H1 (cell line): ENCODE data around the gene TARDBP. TPM values are rescaled to one million over a fixed set of nuclear protein-coding genes. Genes with fewer than 3 reads are reported as not detected.
A peak's percentile ranks its signal among the peaks of the same experiment; 100 is the strongest.

Experiments used
- CTCF ChIA-PET: fragments of 300-600 bp; sonication (Branson Sonifier 250); formaldehyde crosslinking; loops from one replicate; lab custom pipeline; 2021; ENCODE audit not compliant: partially characterized antibody; lab: Charles Lee
- POLR2A ChIA-PET: fragments of 300-600 bp; sonication (Branson Sonifier 250); formaldehyde crosslinking; loops from one replicate; lab custom pipeline; 2021; ENCODE audit warnings: inconsistent platforms; ENCODE audit not compliant: partially characterized antibody; lab: Charles Lee
- DNase-seq, 2 experiments: peaks; one replicate each; pipeline versions ENCODE4 v3.0.0 to v3.0.0-alpha.2; 2010 to 2022; ENCODE audit warnings: low spot score in 2 of 2, low read depth in 1 of 2, mixed read lengths in 1 of 2
- FAIRE-seq: peaks from 2 replicates; lab custom pipeline; 2011; peaks lifted over from hg19 to GRCh38; lab: Jason Lieb, UNC
- H2AFZ ChIP-seq: 2 replicates; pipeline ENCODE4 v1.8.1; 2012; ENCODE audit warnings: low read length, inconsistent platforms
- H2AK5ac ChIP-seq: 2 replicates; pipeline ENCODE4 v1.6.1; 2013; ENCODE audit warnings: low read depth, low read length
- H2BK120ac ChIP-seq: replicated peaks from 2 replicates; pipeline ENCODE3; 2013; ENCODE audit warnings: low read depth, low read length, inconsistent platforms
- H2BK12ac ChIP-seq: 2 replicates; pipeline ENCODE4 v1.6.1; 2013; ENCODE audit warnings: low read depth, low read length
- H2BK15ac ChIP-seq: 2 replicates; pipeline ENCODE4 v1.6.1; 2013; ENCODE audit warnings: low read length
- H2BK20ac ChIP-seq: 2 replicates; pipeline ENCODE4 v1.6.1; 2013; ENCODE audit warnings: low read length
- H2BK5ac ChIP-seq: 2 replicates; pipeline ENCODE4 v1.6.1; 2013; ENCODE audit warnings: low read depth, low read length
- H3K14ac ChIP-seq: 2 replicates; pipeline ENCODE4 v1.6.1; 2013; ENCODE audit warnings: inconsistent platforms; ENCODE audit not compliant: insufficient read length
- H3K18ac ChIP-seq: 2 replicates; pipeline ENCODE4 v1.6.1; 2013; ENCODE audit warnings: low read length; ENCODE audit errors: extremely low read depth
- H3K23ac ChIP-seq: 2 replicates; pipeline ENCODE4 v1.6.1; 2013; ENCODE audit warnings: inconsistent platforms; ENCODE audit not compliant: insufficient read length
- H3K23me2 ChIP-seq: 2 replicates; pipeline ENCODE4 v1.6.1; 2013; ENCODE audit warnings: low read depth, low read length
- H3K27ac ChIP-seq: 2 replicates; pipeline ENCODE4 v1.6.1; 2011; ENCODE audit warnings: low read depth, low read length, inconsistent platforms
- H3K27me3 ChIP-seq, 4 experiments: replicated peaks in 1 of 4; 1 replicate in 1 of 4; 2 replicates in 3 of 4; pipeline versions ENCODE4 v1.6.1 to v1.8.1; 2011 to 2013; ENCODE audit warnings: low read length in 3 of 4, mild to moderate bottlenecking in 3 of 4, inconsistent platforms in 2 of 4, mixed read lengths in 2 of 4, moderate library complexity in 1 of 4; ENCODE audit not compliant: control insufficient read depth in 3 of 4, insufficient read depth in 3 of 4; ENCODE audit errors: extremely low read depth in 1 of 4
- H3K36me3 ChIP-seq, 4 experiments: 2 replicates each; pipeline versions ENCODE4 v1.6.1 to v1.8.1; 2011 to 2013; ENCODE audit warnings: mild to moderate bottlenecking in 4 of 4, low read length in 3 of 4, moderate library complexity in 2 of 4, control low read depth in 1 of 4, inconsistent platforms in 1 of 4; ENCODE audit not compliant: insufficient read depth in 4 of 4, control insufficient read depth in 2 of 4
- H3K4ac ChIP-seq: replicated peaks from 2 replicates; pipeline ENCODE3; 2013; ENCODE audit warnings: low read length, low read depth, mixed read lengths, inconsistent platforms; ENCODE audit not compliant: insufficient read length
- H3K4me1 ChIP-seq, 4 experiments: replicated peaks in 1 of 4; 1 replicate in 1 of 4; 2 replicates in 3 of 4; pipeline versions ENCODE4 v1.6.1 to v1.8.1; 2011 to 2013; ENCODE audit warnings: low read length in 3 of 4, inconsistent platforms in 2 of 4, mixed read lengths in 1 of 4; ENCODE audit not compliant: insufficient read depth in 4 of 4, control insufficient read depth in 3 of 4
- H3K4me2 ChIP-seq, 2 experiments: 2 replicates each; pipeline versions ENCODE4 v1.6.1 to v1.8.1; 2011 to 2013; ENCODE audit warnings: low read depth in 2 of 2, low read length in 2 of 2, control low read depth in 1 of 2, inconsistent platforms in 1 of 2, mild to moderate bottlenecking in 1 of 2; ENCODE audit not compliant: insufficient read depth in 1 of 2
- H3K4me3 ChIP-seq, 4 experiments: fragments of 200-600, 300-600 bp in 1 of 4; sonication (generic), shearing (Covaris generic), sonication (Bioruptor Twin) in 1 of 4; 2 replicates each; pipeline versions ENCODE4 v1.5.1 to v1.8.1; 2011 to 2016; ENCODE audit warnings: low read length in 4 of 4, low read depth in 3 of 4, control low read depth in 2 of 4, inconsistent platforms in 2 of 4, mild to moderate bottlenecking in 2 of 4, mixed read lengths in 1 of 4, moderate library complexity in 1 of 4; ENCODE audit not compliant: insufficient read depth in 2 of 4; ENCODE audit errors: extremely low read depth in 1 of 4
- H3K56ac ChIP-seq: replicated peaks from 2 replicates; pipeline ENCODE3; 2013; ENCODE audit warnings: low read depth, mild to moderate bottlenecking, mixed read lengths, low read length, inconsistent platforms; ENCODE audit not compliant: insufficient read length
- H3K79me1 ChIP-seq: 2 replicates; pipeline ENCODE4 v1.6.1; 2013; ENCODE audit warnings: low read depth, low read length, control low read depth
- H3K79me2 ChIP-seq, 2 experiments: 2 replicates each; pipeline versions ENCODE4 v1.6.1 to v1.8.1; 2012 to 2013; ENCODE audit warnings: low read length in 2 of 2, mild to moderate bottlenecking in 2 of 2, inconsistent platforms in 1 of 2; ENCODE audit not compliant: insufficient read depth in 2 of 2, control insufficient read depth in 1 of 2
- H3K9ac ChIP-seq, 4 experiments: replicated peaks in 1 of 4; 1 replicate in 1 of 4; 2 replicates in 3 of 4; pipeline versions ENCODE4 v1.6.1 to v1.8.1; 2011 to 2013; ENCODE audit warnings: low read depth in 3 of 4, low read length in 3 of 4, control low read depth in 2 of 4, mild to moderate bottlenecking in 2 of 4, moderate library complexity in 2 of 4, inconsistent platforms in 1 of 4; ENCODE audit errors: extremely low read depth in 1 of 4
- H3K9me3 ChIP-seq, 2 experiments: 2 replicates each; pipeline versions ENCODE4 v1.6.1 to v1.8.1; 2012 to 2013; ENCODE audit warnings: mild to moderate bottlenecking in 2 of 2, moderate library complexity in 2 of 2, control low read depth in 1 of 2, inconsistent platforms in 1 of 2, low read depth in 1 of 2, low read length in 1 of 2, mixed read lengths in 1 of 2; ENCODE audit not compliant: insufficient read depth in 2 of 2
- H4K20me1 ChIP-seq, 2 experiments: replicated peaks in 1 of 2; 2 replicates each; pipeline versions ENCODE3 to v1.8.1; 2011 to 2013; ENCODE audit warnings: inconsistent platforms in 2 of 2, low read length in 2 of 2, mild to moderate bottlenecking in 1 of 2; ENCODE audit not compliant: insufficient read depth in 2 of 2, control insufficient read depth in 1 of 2
- H4K5ac ChIP-seq: 2 replicates; pipeline ENCODE4 v1.6.1; 2013; ENCODE audit warnings: low read length, low read depth, mixed read lengths, inconsistent platforms; ENCODE audit not compliant: insufficient read length
- H4K8ac ChIP-seq: 2 replicates; pipeline ENCODE4 v1.8.0; 2013; ENCODE audit warnings: mild to moderate bottlenecking, moderate library complexity, low read length, inconsistent platforms; ENCODE audit not compliant: insufficient read depth; ENCODE audit errors: extremely low read depth
- H4K91ac ChIP-seq: replicated peaks from 2 replicates; pipeline ENCODE3; 2013; ENCODE audit warnings: low read length, mixed read lengths, inconsistent platforms; ENCODE audit not compliant: insufficient read length
- BCL11A ChIP-seq, 2 experiments: IDR thresholded peaks; one replicate each; pipeline ENCODE4 v1.6.1; 2011; ENCODE audit warnings: low read depth in 2 of 2, low read length in 2 of 2, mild to moderate bottlenecking in 2 of 2
- KDM1A ChIP-seq: fragments of 200-600, 300-600 bp; sonication (generic); IDR thresholded peaks from 2 replicates; pipeline ENCODE4 v1.7.1; 2016; ENCODE audit warnings: mild to moderate bottlenecking, low read length, borderline replicate concordance
- RFX5 ChIP-seq: IDR thresholded peaks from 2 replicates; pipeline ENCODE4 v1.6.1; 2011; ENCODE audit warnings: low read depth, low read length, improper control_type of control experiment, borderline replicate concordance
- SIN3A ChIP-seq, 2 experiments: IDR thresholded peaks in 1 of 2; conservative IDR thresholded peaks in 1 of 2; 2 replicates each; pipeline ENCODE4 v1.6.1; 2011 to 2012; ENCODE audit warnings: low read length in 2 of 2, improper control_type of control experiment in 1 of 2, low read depth in 1 of 2, mild to moderate bottlenecking in 1 of 2
- SP2 ChIP-seq: IDR thresholded peaks from 2 replicates; pipeline ENCODE4 v1.6.1; 2012; ENCODE audit warnings: mild to moderate bottlenecking, low read length, inconsistent platforms
- WGBS, 2 experiments: shearing (Covaris generic) in 1 of 2; methylation state at CpG; one replicate each; pipeline versions ENCODE4 v1.1.6 to v1.1.7; 2013 to 2015; ENCODE audit warnings: low lambda C conversion rate in 2 of 2, mixed read lengths in 2 of 2, inconsistent platforms in 1 of 2, low coverage in 1 of 2, missing lambda C conversion rate in 1 of 2; ENCODE audit not compliant: insufficient replicate concordance in 2 of 2, insufficient coverage in 1 of 2, insufficient read length in 1 of 2; ENCODE audit errors: extremely low coverage in 1 of 2, missing lambda C conversion rate in 1 of 2; 5-methylcytosine and 5-hydroxymethylcytosine counted together
- polyA plus RNA-seq, 7 experiments: library from polyadenylated mRNA; depleted of rRNA in 3 of 7; stranded (reverse) in 5 of 7; unstranded in 2 of 7; fragments of >200 nt in 5 of 7; fragments of 200-250 nt in 2 of 7; gene quantifications; 1 replicate in 5 of 7; 2 replicates in 1 of 7; 4 replicates in 1 of 7; pipeline versions ENCODE4 v1.2.1 to v1.2.3, GENCODE V29; 2011 to 2013; ENCODE audit warnings: missing spikeins in 2 of 7, mixed read lengths in 2 of 7
- total RNA-seq: library from RNA; stranded (reverse); fragmentation: NEBNext Ultra II Directional; extraction: Animal tissue kit (Norgen Biotek cat#: 25700); gene quantifications from 2 replicates; pipeline ENCODE4 v1.2.1, GENCODE V29; 2021
- TF ChIP-seq, protein P1 (sequence below): IDR thresholded peaks from 2 replicates; pipeline ENCODE4 v1.6.1; 2011; ENCODE audit warnings: low read depth, mild to moderate bottlenecking, low read length; ENCODE audit not compliant: insufficient read depth
- TF ChIP-seq, protein P2 (sequence below): IDR thresholded peaks from 2 replicates; pipeline ENCODE4 v1.6.1; 2012; ENCODE audit warnings: inconsistent platforms
- TF ChIP-seq, protein P3 (sequence below): IDR thresholded peaks from 2 replicates; pipeline ENCODE4 v1.6.1; 2012; ENCODE audit warnings: low read length, inconsistent platforms

TARDBP gene
- total and polyA plus RNA-seq, 2 of the 8 experiments (the other 6 are each of a cell fraction or from before 2014, with no cell fraction given): 144 to 240 TPM

DNA sequence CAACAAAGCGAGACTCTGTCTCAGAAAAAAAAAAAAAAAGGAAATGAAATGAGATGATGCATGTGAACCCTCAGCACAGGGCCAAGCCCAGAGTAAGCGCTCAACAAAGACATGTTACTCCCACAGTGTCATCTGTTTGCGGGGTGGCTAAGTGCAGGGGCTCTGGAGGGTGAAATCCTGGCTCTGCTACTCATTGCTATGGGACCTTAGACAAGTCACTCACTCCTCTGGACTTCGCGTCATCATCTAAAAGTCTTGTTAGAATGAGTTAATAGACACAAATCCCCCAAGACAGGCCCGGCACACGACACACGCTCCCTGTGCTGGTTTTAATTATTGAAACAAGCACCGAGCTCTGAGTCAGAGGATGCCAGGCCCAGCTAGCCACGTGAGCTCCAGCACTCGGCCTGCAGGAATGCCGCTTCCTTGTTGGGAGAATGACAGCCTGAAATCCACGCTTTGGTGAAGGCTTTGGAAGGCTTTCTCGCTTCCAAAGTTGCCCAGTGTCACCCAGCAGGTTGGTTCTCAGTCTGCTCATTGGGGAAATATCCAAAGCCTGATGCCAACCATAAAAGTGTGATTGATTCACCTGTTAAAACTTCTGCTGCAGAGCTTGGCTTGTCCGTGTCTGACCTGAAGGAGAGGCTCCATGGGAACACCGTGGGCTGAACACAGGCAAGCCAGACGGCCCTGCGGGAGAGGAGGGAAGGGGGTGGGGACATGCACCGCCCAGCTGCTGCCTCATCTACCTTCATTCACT is 36.7 kb upstream of the TARDBP start:
- Histone ChIP-seq H3K4me3 (no peak overlapping the region), H3K23me2 (peaks cover 2% of the 10 kb centered on the region; the same call in 1 of the 2 replicates), H4K5ac (no peak overlapping the region), H3K4me1 (peaks cover 10 to 15% (median 11%) of the 10 kb centered on the region in 4 experiments), H3K18ac (no peak overlapping the region), H4K91ac (peak overlapping the region; percentile 61), H2BK120ac (no peak overlapping the region), H3K4me2 (no peak overlapping the region), H3K9me3 (no peaks in the 10 kb centered on the region), H3K23ac (no peak overlapping the region), H3K36me3 (no peaks in the 10 kb centered on the region), H4K20me1 (no peaks in the 10 kb centered on the region), H3K27ac (no peak overlapping the region), H2AK5ac (no peak overlapping the region), H3K79me2 (no peaks in the 10 kb centered on the region), H3K27me3 (no peaks in the 10 kb centered on the region), H4K8ac (no peak overlapping the region), H3K4ac (no peak overlapping the region), H2AFZ (0 out of 2 replicates have a peak overlapping the region, but pooled peaks have one; percentile 1), H2BK20ac (no peak overlapping the region), H2BK15ac (no peak overlapping the region), H3K56ac (no peak overlapping the region), H3K14ac (no peak overlapping the region), H3K79me1 (no peaks in the 10 kb centered on the region), H3K9ac (no peak overlapping the region), H2BK5ac (no peak overlapping the region), H2BK12ac (no peak overlapping the region)
- ChIA-PET CTCF (interaction anchor here (0.6 to 2.9 kb wide), 5 partner anchors 15 to 482 kb away, joined by 3 to 14 read pairs (median 3); no protein-coding TSS in a partner anchor), POLR2A (interaction anchor here (1.1 kb wide), 2 partner anchors 14 to 37 kb away, joined by 3 read pairs; partner anchors contain the start of gene TARDBP)
- 84% methylated on average over 18 of the region's 19 CpGs; no CpG with 5 or more reads in 1 of the 2 experiments for WGBS, 2 experiments
- DNase-seq (no peak), FAIRE-seq (no peak)
- no peak for TF ChIP-seq KDM1A
- TF ChIP-seq, protein P1, sequence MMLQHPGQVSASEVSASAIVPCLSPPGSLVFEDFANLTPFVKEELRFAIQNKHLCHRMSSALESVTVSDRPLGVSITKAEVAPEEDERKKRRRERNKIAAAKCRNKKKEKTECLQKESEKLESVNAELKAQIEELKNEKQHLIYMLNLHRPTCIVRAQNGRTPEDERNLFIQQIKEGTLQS: no peak
- TF ChIP-seq, protein P2, sequence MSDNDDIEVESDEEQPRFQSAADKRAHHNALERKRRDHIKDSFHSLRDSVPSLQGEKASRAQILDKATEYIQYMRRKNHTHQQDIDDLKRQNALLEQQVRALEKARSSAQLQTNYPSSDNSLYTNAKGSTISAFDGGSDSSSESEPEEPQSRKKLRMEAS: 0 out of 2 replicates have a peak, but pooled peaks have one; percentile 34
- no peak for TF ChIP-seq SP2
- no peak for TF ChIP-seq BCL11A (IDR thresholded peaks at IDR 0.05; ENCODE audit: low read depth in 2 of 2, low read length in 2 of 2)
- TF ChIP-seq, protein P3, sequence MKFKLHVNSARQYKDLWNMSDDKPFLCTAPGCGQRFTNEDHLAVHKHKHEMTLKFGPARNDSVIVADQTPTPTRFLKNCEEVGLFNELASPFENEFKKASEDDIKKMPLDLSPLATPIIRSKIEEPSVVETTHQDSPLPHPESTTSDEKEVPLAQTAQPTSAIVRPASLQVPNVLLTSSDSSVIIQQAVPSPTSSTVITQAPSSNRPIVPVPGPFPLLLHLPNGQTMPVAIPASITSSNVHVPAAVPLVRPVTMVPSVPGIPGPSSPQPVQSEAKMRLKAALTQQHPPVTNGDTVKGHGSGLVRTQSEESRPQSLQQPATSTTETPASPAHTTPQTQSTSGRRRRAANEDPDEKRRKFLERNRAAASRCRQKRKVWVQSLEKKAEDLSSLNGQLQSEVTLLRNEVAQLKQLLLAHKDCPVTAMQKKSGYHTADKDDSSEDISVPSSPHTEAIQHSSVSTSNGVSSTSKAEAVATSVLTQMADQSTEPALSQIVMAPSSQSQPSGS: no peak
- TF ChIP-seq RFX5: no peak
- peak in 1 of 2 experiments; percentile 44; a peak in 1 of 4 replicates for TF ChIP-seq SIN3A (conservative IDR thresholded peaks at IDR 0.05 in 1 of 2, IDR thresholded peaks at IDR 0.05 in 1 of 2; ENCODE audit: low read depth in 1 of 2, low read length in 2 of 2)
